Activated T-cell treated with anti-CD3 and anti-CD28 coated beads, Interleukin-2, amount 50 U/mL, for 1 hour (primary cell): ENCODE data around the gene C4orf33.

Experiments used
- DNase-seq: peaks from one replicate; pipeline ENCODE4 v3.0.0-alpha.2; 2020

C4orf33 gene

GRCh38 chr4:129131343-129131742, 35.4 kb downstream of the C4orf33 start:
- DNase-seq: no peak

DNA sequence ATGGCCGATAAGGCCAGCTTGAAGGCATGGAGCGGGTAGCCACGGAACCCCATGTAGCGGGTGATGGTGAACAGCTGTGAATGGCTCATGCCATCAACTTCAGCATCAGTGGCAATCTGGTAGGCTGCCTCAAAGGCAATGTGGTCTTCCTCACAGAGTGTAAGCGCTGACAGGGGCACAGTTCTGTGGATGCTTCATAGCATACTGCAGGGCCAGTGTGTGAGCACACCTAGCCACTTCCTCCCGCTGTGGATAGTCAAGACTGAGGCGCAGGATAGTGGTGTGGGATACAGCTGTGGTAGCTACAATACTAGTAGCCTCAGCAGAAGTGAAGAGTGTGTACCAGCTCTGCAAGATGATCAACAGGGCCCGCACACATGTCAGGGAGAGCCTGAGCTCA, 40.5 kb downstream of the C4orf33 start:
- DNase-seq: no peak

GRCh38 chr4:129138810-129139496, 43.0 kb downstream of the C4orf33 start:
- DNase-seq: no peak

DNA sequence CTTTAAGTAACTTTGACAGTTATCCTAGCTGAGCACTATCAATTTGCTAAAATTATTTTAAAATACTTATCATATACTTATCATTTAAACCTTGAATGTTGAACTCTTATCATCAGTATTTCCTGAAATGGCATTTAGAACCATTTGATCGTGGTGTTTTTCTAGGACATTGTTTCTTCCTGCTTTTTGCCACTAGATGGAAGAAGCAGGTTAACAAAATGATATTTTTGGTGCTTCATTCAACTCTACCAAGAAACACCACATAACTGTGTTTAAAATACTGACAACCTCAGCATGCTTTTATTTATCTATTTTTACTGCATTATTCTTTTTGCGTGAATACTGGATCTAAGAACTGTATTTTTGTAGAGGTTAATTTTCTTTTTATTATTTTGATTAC, 44.6 kb downstream of the C4orf33 start:
- no peak for DNase-seq

- no peak for DNase-seq
These were observed 47.4 kb downstream of the C4orf33 start for GRCh38 chr4:129143359-129143758.

- no peak for DNase-seq
These were observed 48.8 kb downstream of the C4orf33 start for GRCh38 chr4:129144755-129145206.

DNA sequence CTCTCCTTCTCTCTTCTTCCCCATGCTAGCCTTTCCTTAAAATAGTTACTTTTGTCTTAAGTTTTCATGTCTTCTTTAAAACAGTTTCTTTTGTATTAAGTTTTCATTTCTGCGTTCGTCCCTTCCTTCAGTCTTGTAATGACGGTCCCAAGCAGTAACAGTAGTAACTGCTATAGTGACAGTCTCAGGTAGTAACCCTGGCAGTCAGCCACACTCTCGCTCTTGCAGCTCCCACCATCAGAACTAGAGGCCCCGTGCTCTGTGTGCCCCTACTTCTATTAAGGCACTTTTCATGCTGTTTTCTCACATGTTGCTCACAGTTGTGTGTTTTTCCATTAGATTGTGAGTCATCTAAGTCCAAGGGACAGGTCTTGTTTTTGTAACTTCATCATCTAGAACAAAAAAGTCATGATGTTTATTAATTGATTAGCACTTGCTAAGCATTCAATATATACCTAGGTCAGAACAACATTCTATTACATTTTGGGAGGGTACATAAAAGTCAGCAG, 49.3 kb downstream of the C4orf33 start:
- no peak for DNase-seq

- DNase-seq: no peak
These were observed 50.7 kb downstream of the C4orf33 start for GRCh38 chr4:129146639-129147038.

- no peak for DNase-seq
These were observed 52.9 kb downstream of the C4orf33 start for GRCh38 chr4:129148892-129149291.

- DNase-seq: no peak
These were observed 54.0 kb downstream of the C4orf33 start for GRCh38 chr4:129149906-129150305.

GRCh38 chr4:129152350-129152749, 56.4 kb downstream of the C4orf33 start:
- DNase-seq: no peak

DNA sequence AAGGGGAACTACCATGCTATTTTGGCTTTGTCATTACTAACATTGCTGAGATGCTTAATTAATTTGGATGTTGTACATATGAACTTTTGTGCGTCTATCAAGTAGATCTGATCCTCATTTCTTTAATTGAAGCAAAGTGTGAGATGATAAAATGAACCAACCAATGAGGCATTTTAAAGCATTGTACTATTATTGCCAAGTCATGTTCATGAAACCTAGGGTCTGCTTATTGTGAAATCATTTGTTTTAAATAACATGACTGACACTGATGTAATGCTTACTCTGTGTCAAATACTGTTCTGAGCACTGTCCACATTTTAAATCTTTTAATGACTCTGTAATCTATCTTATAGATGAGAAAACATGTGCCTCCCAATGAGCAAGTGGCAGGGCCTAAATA, 57.7 kb downstream of the C4orf33 start:
- no peak for DNase-seq

DNA sequence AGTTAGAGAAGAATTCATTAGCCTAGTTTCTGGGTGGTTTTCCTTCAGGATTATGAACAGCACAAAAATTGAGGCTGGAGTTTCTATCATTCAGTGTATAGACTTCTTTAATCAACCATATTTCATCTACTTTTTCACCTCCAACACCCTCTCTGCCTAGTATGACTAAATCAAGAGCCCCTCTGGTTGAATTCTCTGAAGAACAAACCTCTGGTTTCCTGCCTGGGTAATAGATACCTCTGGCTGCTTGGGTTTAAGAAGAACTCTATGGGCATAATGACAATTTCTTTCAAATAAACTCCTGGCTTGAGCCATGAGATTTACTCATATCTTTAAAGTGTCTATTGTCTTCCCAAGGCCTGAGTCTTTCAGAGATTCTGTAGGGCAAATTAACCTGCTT, 66.5 kb downstream of the C4orf33 start:
- DNase-seq: no peak

DNA sequence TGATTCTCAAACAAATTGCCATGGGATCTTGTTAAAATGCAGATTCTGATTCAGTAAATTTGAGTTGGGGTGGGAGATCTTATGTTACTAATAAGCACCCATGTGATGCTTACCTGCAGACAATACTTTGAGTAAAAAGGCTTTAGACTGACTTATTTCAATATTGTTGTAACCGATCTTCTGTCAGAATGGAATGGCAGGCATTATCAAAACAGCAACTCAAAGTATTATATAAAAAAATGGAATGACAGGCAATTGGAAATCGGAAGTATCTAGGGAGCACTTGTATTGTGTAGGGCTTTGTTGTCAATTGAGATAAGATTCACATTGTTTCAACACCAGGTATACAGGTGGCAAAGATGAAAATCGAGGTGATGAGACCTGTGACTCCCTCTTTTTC, 67.5 kb downstream of the C4orf33 start:
- no peak for DNase-seq

DNA sequence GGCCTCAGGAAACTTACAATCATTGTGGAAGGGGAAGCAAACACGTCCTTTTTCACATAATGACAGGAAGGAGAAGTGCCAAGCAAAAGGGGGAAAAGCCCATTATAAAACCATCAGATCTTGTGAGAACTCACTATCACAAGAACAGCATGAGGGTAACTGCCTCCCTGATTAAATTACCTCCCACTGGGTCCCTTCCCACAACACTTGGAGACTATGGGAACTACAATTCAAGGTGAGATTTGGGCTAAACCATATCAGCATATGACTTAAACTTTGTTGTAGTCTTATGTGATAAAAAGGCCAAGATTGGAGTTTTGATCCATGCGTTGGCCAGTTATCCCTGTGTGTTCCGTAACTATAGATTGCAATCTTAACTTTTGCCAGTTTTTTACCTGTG, 68.3 kb downstream of the C4orf33 start:
- no peak for DNase-seq
